GF-D8 (cell line): ENCODE results near the gene TRH.
"Not testable (repeated sequence)": the region's sequence is repeated elsewhere in the genome, so short reads cannot be mapped to it uniquely, and the experiment has no call there.

ENCODE experiments used
- DNase-seq: peaks from one replicate; lab custom pipeline; 2025; lab: John Stamatoyannopoulos, UW

Gene TRH

DNA sequence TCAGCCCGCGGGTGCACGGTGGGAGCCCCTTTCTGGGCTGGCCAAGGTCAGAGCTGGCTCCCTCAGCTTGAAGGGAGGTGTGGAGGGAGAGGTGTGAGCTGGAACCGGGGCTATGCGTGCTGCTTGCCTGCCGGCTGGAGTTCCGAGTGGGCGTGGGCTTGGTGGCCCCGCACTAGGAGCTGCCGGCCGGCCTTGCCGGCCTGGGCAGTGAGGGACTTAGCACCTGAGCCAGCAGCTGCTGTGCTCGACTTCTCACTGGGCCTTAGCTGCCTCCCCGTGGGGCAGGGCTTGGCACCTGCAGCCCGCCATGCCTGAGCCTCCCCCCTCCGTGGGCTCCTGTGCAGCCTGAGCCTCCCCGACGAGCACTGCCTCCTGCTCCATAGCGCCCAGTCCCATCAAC is 36.0 kb downstream of the TRH start:
- no peak for DNase-seq

DNA sequence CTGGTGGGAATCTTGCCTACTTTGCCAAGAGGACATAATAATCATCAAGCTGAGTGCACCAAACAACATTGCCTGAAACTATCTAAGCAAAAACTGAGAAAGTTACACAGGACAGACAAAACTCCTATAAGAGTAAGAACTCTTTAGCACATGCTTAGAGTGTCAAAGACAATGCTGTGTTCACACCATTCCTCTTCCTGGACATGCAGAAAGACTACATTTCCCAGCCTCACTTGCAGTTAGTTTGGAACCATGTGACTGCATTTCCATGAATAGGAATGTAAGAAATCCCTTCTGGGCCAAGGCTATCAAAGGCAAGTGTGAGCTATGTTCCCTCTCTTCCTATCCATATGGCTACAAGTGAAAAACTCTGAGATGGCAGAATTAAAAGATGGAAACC is 37.6 kb downstream of the TRH start:
- DNase-seq, result not testable (repeated sequence)

DNA sequence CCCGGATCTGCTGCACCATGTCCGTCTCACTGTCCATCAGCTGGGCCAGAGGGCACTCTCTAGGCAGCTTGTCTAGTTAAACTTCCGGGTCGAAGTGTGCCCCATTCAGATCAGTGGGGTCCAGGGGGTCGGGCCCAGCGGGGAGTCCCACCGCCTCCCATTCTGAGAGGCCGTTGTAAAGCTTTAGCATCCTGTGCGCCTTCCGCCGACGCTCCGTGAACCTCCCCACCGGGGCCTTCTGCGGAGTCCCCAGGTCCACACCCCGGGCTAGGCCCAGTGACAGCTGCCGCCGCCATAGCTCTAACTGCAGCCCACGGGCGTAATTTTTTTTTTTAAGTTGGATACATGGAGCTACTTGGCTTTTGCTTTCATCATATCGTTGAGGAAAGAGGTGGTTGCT is 38.7 kb downstream of the TRH start:
- not testable (repeated sequence) for DNase-seq

DNA sequence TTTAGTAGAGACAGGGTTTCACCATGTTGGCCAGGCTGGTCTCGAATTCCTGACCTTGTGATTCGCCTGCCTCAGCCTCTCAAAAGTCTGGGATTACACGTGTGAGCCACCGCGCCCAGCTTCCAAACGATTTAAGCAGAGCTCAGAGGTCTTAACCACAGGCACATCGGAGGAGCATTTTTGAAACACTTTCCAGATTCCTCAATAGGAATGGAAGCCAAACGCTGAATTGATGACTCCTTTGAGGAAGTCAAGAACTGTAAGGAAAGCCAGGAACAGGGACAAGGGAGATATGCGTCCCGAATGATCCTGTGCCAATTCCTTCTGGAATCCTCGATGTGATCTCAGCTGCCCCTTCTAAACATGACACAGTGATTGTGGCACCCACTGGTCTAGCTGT is 40.0 kb downstream of the TRH start:
- no peak for DNase-seq

DNA sequence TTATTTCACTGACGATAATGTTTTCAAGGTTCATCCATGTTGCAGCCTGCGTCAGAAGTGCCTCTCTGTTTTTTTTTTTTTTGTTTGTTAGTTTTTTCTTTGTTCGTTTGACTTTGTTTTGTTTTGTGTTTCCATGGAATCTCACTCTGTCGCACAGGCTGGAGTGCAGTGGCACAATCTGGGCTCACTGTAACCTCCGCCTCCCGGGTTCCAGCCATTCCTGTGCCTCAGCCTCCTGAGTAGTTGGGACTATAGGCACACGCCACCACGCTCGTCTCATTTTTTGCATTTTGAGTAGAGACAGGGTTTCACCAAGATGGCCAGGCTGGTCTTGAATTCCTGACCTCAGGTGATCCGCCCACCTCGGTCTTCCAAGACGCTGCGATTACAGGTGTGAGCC is 43.1 kb downstream of the TRH start:
- not testable (repeated sequence) for DNase-seq

DNA sequence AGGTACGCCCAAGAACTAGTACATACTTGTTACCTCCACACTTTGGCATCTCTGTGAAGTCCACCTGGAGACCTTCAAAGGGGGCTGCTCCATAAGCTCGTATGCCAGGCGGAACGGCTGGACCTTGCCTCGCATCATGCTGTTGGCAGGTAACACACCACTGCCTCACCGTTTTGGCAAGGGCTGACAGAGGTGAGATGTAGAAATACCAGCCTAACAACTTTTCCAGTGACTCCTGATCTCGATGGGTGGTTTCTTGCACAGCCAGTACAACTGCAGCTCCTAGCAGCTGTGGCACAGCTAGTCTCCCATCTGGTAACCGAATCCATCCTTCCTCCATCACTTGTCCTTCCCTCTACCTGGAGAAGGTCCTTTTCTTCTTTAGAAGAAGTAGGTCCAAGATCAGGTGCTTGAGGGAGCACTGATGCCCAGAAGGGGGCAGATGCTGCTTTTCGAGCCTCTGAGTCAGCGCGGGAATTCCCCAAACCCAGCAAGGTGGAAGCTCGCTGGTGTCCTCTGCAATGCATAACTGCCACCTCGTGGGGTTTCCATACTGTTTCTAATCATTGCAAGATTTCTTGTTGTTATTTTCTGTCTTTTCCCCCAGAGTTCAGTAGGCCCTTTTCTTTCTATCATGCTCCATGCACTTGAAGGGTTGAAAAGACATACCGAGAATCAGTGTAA is 51.8 kb downstream of the TRH start:
- not testable (repeated sequence) for DNase-seq

DNA sequence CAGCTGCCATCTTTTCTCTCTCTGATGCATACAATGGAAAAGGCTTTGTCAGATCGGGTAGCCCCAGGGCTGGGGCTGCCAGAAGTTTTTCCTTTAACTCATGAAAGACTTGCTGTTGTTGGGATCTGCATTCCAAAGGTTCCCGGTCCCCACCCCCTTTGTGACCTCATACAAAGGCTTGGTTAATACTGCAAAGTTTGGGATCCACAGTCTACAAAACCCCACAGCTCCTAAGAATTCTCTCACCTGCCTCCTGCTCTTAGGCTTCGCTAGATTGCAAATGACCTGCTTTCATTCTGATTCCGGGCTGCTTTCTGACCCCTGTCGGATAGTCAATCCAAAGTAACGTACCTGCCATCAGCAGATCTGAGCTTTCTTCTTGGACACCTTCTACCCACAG is 52.9 kb downstream of the TRH start:
- DNase-seq, result not testable (repeated sequence)
